Lower leg skin (tissue), 4 donors: ENCODE results near the gene BNC1. TPM values are rescaled to one million over a fixed set of nuclear protein-coding genes. Genes with fewer than 3 reads are reported as not detected.

Experiments used
- DNase-seq, 2 donors: peaks; one replicate each; pipeline ENCODE4 v3.0.0-alpha.2; 2019; ENCODE audit warnings: low spot score in 2 of 2
- H3K4me3 ChIP-seq: fragments of 200-600 bp; sonication (generic); 2 replicates; pipeline ENCODE4 v1.5.1; 2017; ENCODE audit warnings: mild to moderate bottlenecking, low read depth; ENCODE audit not compliant: poor library complexity, severe bottlenecking
- POLR2A ChIP-seq, 2 donors: fragments of 450-650 bp; IDR thresholded peaks; one replicate each; pipeline ENCODE4 v1.6.1; 2016 to 2017; ENCODE audit warnings: antibody characterized with exemption in 2 of 2, mild to moderate bottlenecking in 1 of 2, moderate library complexity in 1 of 2
- WGBS, 2 donors: methylation state at CpG; one replicate each; pipeline ENCODE4 v1.1.5; 2018; 5-methylcytosine and 5-hydroxymethylcytosine counted together
- intact Hi-C: fragments of 100-400 bp; cut with DNase I; formaldehyde crosslinking; loops from one replicate; pipeline ENCODE4 v1.15.0; 2023; ENCODE audit warnings: low total_unique reads
- total RNA-seq, 4 donors: library from RNA; depleted of rRNA; stranded (reverse); fragments of >200 nt; gene quantifications; one replicate each; pipeline ENCODE4 v1.1.0, GENCODE V29; 2016
- TF ChIP-seq, protein P1 (sequence below), 3 donors: fragments of 450-650 bp; IDR thresholded peaks; one replicate each; pipeline ENCODE4 v1.5.1; 2016; ENCODE audit warnings: antibody characterized with exemption in 3 of 3, mild to moderate bottlenecking in 3 of 3, moderate library complexity in 2 of 3

Gene BNC1
- total RNA-seq, 4 donors from 2014 or later, result 26.2 to 31.6 (median 28.8) TPM

DNA sequence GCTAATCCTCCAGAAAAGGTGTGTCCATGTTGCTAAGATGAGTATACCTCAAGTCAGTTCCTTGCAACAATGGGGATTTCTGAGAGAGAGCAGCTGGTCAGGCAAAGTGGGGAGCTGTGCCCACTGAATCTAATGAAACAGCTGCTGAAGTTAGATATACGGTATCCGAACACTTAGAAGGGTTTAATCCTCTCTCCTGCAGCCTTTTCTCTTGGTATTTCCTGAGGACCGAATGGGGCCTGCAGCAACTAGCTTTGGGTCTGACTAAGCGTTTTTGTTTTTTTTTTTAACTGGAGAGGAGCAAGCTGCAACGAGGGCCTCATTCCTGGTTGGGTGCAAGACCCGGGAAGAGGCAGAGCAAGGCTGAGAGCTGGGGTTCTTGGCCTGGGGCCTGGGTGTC, 37.6 kb upstream of the BNC1 start:
- DNase-seq, result no peak
- WGBS, 2 donors, result 39 to 43% methylated on average over 6 of the region's 6 CpGs
- no peak for TF ChIP-seq POLR2A (IDR thresholded peaks at IDR 0.05)
- TF ChIP-seq, protein P1, sequence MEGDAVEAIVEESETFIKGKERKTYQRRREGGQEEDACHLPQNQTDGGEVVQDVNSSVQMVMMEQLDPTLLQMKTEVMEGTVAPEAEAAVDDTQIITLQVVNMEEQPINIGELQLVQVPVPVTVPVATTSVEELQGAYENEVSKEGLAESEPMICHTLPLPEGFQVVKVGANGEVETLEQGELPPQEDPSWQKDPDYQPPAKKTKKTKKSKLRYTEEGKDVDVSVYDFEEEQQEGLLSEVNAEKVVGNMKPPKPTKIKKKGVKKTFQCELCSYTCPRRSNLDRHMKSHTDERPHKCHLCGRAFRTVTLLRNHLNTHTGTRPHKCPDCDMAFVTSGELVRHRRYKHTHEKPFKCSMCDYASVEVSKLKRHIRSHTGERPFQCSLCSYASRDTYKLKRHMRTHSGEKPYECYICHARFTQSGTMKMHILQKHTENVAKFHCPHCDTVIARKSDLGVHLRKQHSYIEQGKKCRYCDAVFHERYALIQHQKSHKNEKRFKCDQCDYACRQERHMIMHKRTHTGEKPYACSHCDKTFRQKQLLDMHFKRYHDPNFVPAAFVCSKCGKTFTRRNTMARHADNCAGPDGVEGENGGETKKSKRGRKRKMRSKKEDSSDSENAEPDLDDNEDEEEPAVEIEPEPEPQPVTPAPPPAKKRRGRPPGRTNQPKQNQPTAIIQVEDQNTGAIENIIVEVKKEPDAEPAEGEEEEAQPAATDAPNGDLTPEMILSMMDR (IDR thresholded peaks at IDR 0.05), result no peak
- H3K4me3 ChIP-seq, result no peak overlapping the region
- intact Hi-C loops, result no loop called here

DNA sequence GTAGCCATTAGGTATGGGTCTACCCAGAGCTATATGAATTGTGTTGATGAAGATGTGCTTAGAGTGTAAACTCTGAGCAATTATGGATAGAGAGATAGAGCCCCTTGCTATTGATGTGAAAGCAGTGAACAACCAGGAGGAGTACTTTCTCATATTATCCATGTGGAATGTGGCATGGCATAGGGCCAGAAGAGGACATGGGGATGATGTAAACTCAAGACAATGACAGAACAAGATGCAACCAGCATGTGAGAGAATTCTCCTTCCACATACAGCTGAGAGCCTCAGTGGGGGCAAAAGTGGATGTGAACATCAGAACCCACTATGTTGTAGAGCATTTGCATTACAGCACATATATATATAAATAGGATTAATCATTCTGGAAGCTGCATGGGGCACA, 36.4 kb upstream of the BNC1 start:
- H3K4me3 ChIP-seq, result no peak overlapping the region
- intact Hi-C loops, result no loop called here
- no peak for DNase-seq
- no peak for TF ChIP-seq POLR2A (IDR thresholded peaks at IDR 0.05)
- TF ChIP-seq, protein P1 (IDR thresholded peaks at IDR 0.05), result no peak

DNA sequence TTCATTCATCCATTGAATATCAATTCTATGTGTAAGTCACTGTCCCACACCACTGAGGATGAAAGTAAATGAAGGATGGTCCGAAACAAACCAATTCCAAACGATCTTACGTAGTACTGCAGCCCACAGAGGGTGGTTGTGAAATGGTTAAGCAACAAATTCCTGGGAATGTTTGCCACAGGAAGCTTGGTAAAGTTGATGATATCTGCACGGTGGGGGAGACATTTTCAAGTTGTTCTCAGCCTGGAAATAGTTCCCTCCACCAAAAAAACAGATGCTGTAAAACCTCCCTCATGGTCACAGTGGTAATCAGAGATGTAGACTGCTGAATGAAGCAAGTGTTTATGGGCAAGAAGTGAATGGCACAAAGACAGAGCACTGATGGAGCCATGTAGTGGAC, 35.9 kb upstream of the BNC1 start:
- H3K4me3 ChIP-seq, result no peak overlapping the region
- intact Hi-C loops, result no loop called here
- 62 to 67% methylated on average over 4 of the region's 4 CpGs for WGBS, 2 donors
- TF ChIP-seq, protein P1 (IDR thresholded peaks at IDR 0.05), result no peak
- no peak for TF ChIP-seq POLR2A (IDR thresholded peaks at IDR 0.05)
- DNase-seq, result no peak

DNA sequence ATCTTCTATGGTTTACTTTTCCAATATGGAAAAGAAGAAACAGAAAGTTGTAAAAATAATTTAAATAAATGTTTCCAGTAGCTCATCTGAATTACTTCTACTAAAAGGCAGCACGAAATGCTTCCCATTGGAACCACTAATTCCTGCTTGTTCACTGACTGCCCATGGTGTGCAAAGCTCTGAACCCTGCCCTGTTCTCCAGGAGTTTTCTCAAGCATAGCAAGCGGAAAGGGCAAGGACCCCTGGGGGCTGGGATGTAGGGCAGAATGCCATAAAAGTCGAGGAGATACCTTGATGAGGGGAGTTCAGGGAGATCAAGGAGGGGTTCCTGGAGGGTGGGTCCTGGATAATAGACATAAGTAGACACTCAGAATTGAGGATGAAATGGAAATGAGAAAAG, 35.3 kb upstream of the BNC1 start:
- 77 to 79% methylated on average over 3 of the region's 3 CpGs for WGBS, 2 donors
- DNase-seq, result no peak
- TF ChIP-seq, protein P1 (IDR thresholded peaks at IDR 0.05), result no peak
- no peak for TF ChIP-seq POLR2A (IDR thresholded peaks at IDR 0.05)
- intact Hi-C loops, result no loop called here
- H3K4me3 ChIP-seq, result no peak overlapping the region

DNA sequence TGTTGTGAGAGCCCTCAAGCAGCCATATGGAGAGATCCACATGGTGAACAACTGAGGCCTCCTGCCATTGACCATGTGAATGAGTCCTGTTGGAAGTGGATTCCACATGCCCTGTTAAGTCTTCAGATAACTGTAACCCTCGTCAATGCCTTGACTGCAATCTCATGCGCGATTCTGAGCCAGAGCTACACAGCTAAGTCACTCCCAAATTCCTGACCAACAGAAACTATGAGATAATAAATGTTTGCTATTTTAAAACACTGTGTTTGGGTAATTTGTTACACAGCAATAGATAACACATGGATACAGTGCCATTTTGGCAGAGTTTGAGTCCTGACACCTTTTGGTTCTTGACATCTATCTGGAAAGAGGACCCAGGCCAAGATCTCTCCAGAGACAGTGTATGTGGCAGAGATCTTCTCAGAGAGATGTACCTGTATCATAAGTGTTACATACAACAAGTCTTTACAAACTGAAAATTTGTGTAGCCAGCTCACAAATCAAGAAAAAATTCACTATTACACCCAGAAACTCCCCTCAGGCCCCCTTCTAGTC, 34.5 kb upstream of the BNC1 start:
- TF ChIP-seq POLR2A (IDR thresholded peaks at IDR 0.05), result no peak
- TF ChIP-seq, protein P1 (IDR thresholded peaks at IDR 0.05), result no peak
- intact Hi-C loops, result no loop called here
- no peak for DNase-seq
- WGBS, 2 donors, result 90 to 94% methylated on average over 3 of the region's 3 CpGs
- no peak overlapping the region for H3K4me3 ChIP-seq

DNA sequence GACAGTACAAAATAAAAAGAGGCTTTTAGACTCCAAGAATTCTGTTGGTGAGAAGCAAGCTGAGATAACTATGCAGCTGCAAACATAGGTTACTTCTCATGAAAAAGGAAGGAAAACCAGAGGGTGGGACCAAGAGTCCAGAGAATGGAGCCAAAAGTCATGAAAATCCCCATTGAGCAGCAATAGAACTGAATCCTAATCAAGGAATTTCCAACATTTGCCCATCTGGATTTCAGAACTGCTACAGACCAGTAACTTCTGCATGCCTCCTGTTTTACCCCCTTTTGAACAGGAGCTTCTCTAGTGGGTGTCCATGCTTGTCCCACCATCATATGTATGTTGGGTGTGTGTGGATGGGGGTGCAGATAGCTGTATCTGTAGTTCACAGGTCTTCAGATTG, 33.6 kb upstream of the BNC1 start:
- no peak overlapping the region for H3K4me3 ChIP-seq
- no peak for DNase-seq
- intact Hi-C loops, result no loop called here
- no peak for TF ChIP-seq POLR2A (IDR thresholded peaks at IDR 0.05)
